Astrocyte (in vitro differentiated cells and primary cell): ENCODE data around the gene TSC1. TPM values are rescaled to one million over a fixed set of nuclear protein-coding genes. Genes with fewer than 3 reads are reported as not detected.

ENCODE experiments used
- DNase-seq: peaks from one replicate; pipeline ENCODE4 v3.0.0-alpha.2; 2010; ENCODE audit warnings: low read depth
- FAIRE-seq: peaks from 2 replicates; lab custom pipeline; 2011; peaks lifted over from hg19 to GRCh38; lab: Jason Lieb, UNC
- H2AFZ ChIP-seq: 2 replicates; pipeline ENCODE4 v1.6.0; 2012; ENCODE audit warnings: low read depth, low read length, inconsistent platforms
- H3K27ac ChIP-seq: 2 replicates; pipeline ENCODE4 v1.5.1; 2011; ENCODE audit warnings: low read depth, low read length, inconsistent platforms
- H3K27me3 ChIP-seq: 2 replicates; pipeline ENCODE4 v1.6.0; 2011; ENCODE audit warnings: low read length, inconsistent platforms; ENCODE audit not compliant: insufficient read depth
- H3K36me3 ChIP-seq: 2 replicates; pipeline ENCODE4 v1.5.1; 2011; ENCODE audit warnings: low read length, inconsistent platforms; ENCODE audit not compliant: insufficient read depth
- H3K4me1 ChIP-seq: 2 replicates; pipeline ENCODE4 v1.5.1; 2011; ENCODE audit warnings: low read length, inconsistent platforms; ENCODE audit not compliant: insufficient read depth
- H3K4me2 ChIP-seq: 2 replicates; pipeline ENCODE4 v1.6.0; 2012; ENCODE audit warnings: low read length, inconsistent platforms
- H3K4me3 ChIP-seq: 2 replicates; pipeline ENCODE4 v1.5.1; 2011; ENCODE audit warnings: low read depth, mild to moderate bottlenecking, low read length, inconsistent platforms; ENCODE audit not compliant: insufficient read depth
- H3K79me2 ChIP-seq: 2 replicates; pipeline ENCODE4 v1.6.0; 2012; ENCODE audit warnings: mild to moderate bottlenecking, low read length, inconsistent platforms; ENCODE audit not compliant: insufficient read depth
- H3K9ac ChIP-seq: 2 replicates; pipeline ENCODE4 v1.6.0; 2012; ENCODE audit warnings: mild to moderate bottlenecking, low read length, inconsistent platforms
- H3K9me3 ChIP-seq: 2 replicates; pipeline ENCODE4 v1.5.1; 2012; ENCODE audit warnings: low read depth, mild to moderate bottlenecking, low read length, inconsistent platforms; ENCODE audit not compliant: insufficient read depth
- H4K20me1 ChIP-seq: 2 replicates; pipeline ENCODE4 v1.6.0; 2012; ENCODE audit warnings: low read length, inconsistent platforms; ENCODE audit not compliant: insufficient read depth
- H3K27ac Mint-ChIP-seq: one replicate; pipeline ENCODE4 v1.8.0; 2021; ENCODE audit warnings: mild to moderate bottlenecking, mixed read lengths; ENCODE audit not compliant: unreplicated experiment
- H3K27me3 Mint-ChIP-seq: one replicate; pipeline ENCODE4 v1.8.0; 2021; ENCODE audit warnings: low read depth, mixed read lengths; ENCODE audit not compliant: unreplicated experiment
- H3K36me3 Mint-ChIP-seq: one replicate; pipeline ENCODE4 v1.8.0; 2021; ENCODE audit warnings: low read depth, mixed read lengths; ENCODE audit not compliant: unreplicated experiment
- H3K4me1 Mint-ChIP-seq: one replicate; pipeline ENCODE4 v1.8.0; 2021; ENCODE audit warnings: low read depth, mixed read lengths; ENCODE audit not compliant: unreplicated experiment
- H3K4me3 Mint-ChIP-seq: one replicate; pipeline ENCODE4 v1.8.0; 2021; ENCODE audit warnings: mild to moderate bottlenecking, moderate library complexity, mixed read lengths; ENCODE audit not compliant: unreplicated experiment
- H3K9me3 Mint-ChIP-seq: one replicate; pipeline ENCODE4 v1.8.0; 2021; ENCODE audit warnings: mild to moderate bottlenecking, mixed read lengths; ENCODE audit not compliant: unreplicated experiment
- EZH2 ChIP-seq: IDR thresholded peaks from 2 replicates; pipeline ENCODE4 v1.6.1; 2012; ENCODE audit warnings: mild to moderate bottlenecking, low read length, inconsistent platforms; ENCODE audit not compliant: insufficient read depth
- microRNA-seq: library from miRNA; unstranded; fragments of <30 nt; microRNA quantifications from one replicate; pipeline ENCODE4 v1.2.0, GENCODE V29; 2020
- total RNA-seq: library from RNA; stranded (reverse); gene quantifications from 2 replicates; pipeline ENCODE4 v1.2.1, GENCODE V29; 2021

Gene TSC1
- total RNA-seq, 1 donor from 2014 or later = 50.6 TPM

- Mint-ChIP-seq H3K27me3 (peaks cover 15% of the 10 kb centered on the region), H3K36me3 (peaks cover 3% of the 10 kb centered on the region), H3K4me3 (no peak overlapping the region), H3K27ac (no peak overlapping the region), H3K9me3 (no peaks in the 10 kb centered on the region), H3K4me1 (peaks cover 8% of the 10 kb centered on the region)
- no peaks in the 10 kb centered on the region for H3K27me3 ChIP-seq
- no peak for DNase-seq
- no peak overlapping the region for H3K4me3 ChIP-seq
- H3K9me3 ChIP-seq = no peaks in the 10 kb centered on the region
- H3K4me1 ChIP-seq = peaks cover 5% of the 10 kb centered on the region
- no peak overlapping the region for H3K27ac ChIP-seq
- no peak overlapping the region for H3K4me2 ChIP-seq
- no peaks in the 10 kb centered on the region for H3K79me2 ChIP-seq
- TF ChIP-seq EZH2 = no peak
- no peak overlapping the region for H3K9ac ChIP-seq
- H4K20me1 ChIP-seq = no peaks in the 10 kb centered on the region
- no peaks in the 10 kb centered on the region for H3K36me3 ChIP-seq
- FAIRE-seq = no peak
- H2AFZ ChIP-seq = no peak overlapping the region
These were observed 102.0 kb downstream of the TSC1 start for GRCh38 chr9:132842124-132843044.

Small RNA genes within 50 kb of the gene (microRNA-seq; reads per million reads assigned to microRNA genes)
- gene MIR548AW = 1.4 reads per million

Other genes starting within 250 kb of the TSC1 start
- 0.27 and 0.84 TPM in 2 replicates for gene AK8, start 66.3 kb downstream of the TSC1 start, total RNA-seq
- gene SPACA9, start 65.7 kb downstream of the TSC1 start, total RNA-seq = 3.9 and 5.0 TPM in 2 replicates
- not detected in 2 replicates for gene GFI1B, start 34.1 kb upstream of the TSC1 start, total RNA-seq
- gene GTF3C5, start 86.4 kb upstream of the TSC1 start, total RNA-seq = 46.4 and 49.9 TPM in 2 replicates
- 2.3 and 3.4 TPM in 2 replicates for gene CEL, start 117.4 kb upstream of the TSC1 start, total RNA-seq
- gene RALGDS, start 176.6 kb upstream of the TSC1 start, total RNA-seq = 41.2 and 46.6 TPM in 2 replicates
- gene GBGT1, start 219.3 kb upstream of the TSC1 start, total RNA-seq = 8.4 and 8.5 TPM in 2 replicates